IPS-18c (cell line): ENCODE data around the gene HLA-DMA.
A peak's percentile ranks its signal among the peaks of the same experiment; 100 is the strongest.

Experiments
- H3K4me3 ChIP-seq: 2 replicates; pipeline ENCODE4 v1.7.0; 2013; ENCODE audit warnings: low read depth, mild to moderate bottlenecking, low read length, moderate library complexity; ENCODE audit not compliant: insufficient read depth
- H3K9me3 ChIP-seq: one replicate; pipeline ENCODE4 v1.6.1; 2013; ENCODE audit warnings: mild to moderate bottlenecking, low read length, moderate library complexity; ENCODE audit not compliant: control insufficient read depth, insufficient read depth

HLA-DMA gene

DNA sequence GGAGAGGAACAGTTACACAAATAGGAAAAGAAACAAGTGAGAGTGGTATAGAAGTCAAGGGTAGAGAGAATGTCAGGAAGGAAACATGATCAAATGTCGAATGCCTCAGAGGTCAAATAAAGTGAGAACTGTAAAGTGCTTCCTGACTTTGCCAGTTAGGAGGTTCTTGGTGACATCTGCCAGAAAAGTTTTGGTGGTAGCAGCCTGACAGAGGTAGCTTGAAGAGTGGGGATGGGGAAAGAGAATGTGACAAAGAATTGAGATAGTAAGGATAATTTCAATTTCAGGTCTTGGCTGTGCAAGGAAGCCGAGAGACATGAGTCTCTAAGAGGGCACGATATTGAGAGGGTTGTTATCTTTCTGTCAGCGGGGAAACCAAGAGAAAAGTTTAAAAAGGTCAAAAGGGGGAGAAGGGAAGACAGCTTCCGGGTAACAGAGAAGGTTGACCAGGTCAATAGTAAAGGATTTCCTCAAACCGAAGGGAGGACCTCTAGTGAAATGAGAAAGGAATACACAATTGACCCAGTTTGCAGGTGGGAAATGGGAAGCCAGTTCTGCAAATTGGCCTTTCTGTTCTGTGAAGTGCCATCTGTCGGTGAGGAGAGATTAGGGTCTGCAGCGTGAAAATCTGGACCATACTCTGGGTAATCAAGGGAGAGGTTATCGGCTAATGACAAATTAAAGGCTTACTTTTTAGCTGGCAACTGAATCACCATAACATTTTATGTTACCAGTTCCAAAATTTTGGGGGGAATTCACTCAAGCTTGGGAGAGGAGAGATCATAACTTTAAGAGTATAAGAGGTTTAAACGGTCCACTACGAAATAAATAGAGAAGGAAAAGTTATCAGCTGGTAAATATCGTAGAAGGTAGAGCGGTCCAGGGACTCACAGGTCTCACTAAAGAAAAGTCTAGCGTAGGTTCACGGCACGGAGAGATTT lies 14.5 kb upstream of the HLA-DMA start:
- H3K4me3 ChIP-seq = peak overlapping the region; percentile 99
- H3K9me3 ChIP-seq = no peaks in the 10 kb centered on the region

DNA sequence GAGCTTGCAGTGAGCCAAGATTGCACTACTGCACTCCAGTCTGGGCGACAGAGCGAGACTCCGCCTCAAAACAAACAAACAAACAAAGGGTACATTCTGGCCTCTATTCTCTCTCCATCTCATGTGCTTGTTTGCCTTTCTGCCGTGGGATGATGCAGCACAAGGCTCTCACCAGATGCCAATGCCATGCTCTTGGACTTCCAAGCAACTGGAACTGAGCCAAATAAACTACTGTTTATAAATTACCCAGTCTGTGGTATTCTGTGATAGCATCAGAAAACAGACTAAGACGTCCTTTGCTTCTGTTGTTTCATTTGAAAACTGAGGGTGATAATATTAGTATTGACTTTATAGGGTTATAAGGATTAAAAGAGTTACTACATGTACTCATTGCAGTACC lies 11.9 kb upstream of the HLA-DMA start:
- Histone ChIP-seq H3K9me3 (no peaks in the 10 kb centered on the region), H3K4me3 (no peak overlapping the region)

DNA sequence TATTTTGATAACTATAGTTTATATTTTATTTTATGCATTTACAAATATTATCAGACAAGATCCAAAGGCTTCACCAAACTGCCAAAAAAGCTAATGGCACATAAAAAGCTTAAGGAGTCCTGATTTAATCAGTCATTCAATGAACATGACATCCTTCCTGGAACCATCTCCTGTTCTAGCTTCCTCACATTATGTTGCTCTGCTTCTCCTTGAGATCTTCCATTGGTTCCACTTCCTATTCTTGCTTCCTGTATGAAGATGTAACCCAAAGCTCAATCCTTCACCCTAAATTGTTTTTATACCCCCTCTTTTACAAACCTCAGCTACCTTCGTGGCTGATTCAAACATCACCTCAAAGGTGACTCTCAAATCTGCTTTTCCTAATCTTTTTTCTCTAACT lies 11.0 kb upstream of the HLA-DMA start:
- no peak overlapping the region for H3K4me3 ChIP-seq
- no peaks in the 10 kb centered on the region for H3K9me3 ChIP-seq

DNA sequence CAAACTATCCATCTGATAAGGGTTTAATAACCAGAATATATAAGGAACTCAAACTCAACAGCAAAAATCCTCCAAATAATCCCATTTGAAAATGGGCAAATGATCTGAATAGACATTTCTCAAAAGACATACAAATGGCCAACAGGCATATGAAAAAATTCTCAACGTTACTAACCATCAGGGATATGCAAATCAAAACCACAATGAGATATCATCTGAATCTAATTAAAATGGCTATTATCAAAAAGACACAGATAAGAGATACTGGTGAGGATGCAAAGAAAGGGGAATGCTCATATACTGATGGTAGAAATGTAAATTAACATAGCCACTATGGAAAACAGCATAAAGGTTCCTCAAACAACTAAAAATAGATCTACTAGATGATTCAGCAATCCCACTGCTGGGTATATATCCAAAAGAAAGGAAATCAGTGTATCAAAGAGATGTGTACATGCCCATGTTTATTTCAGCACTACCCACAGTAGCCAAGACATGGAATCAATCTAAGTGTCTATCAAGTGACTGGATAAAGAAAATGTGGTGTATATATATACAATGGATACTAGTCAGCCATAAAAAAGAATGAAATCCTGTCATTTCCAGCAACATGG lies 9.4 kb upstream of the HLA-DMA start:
- Histone ChIP-seq H3K4me3 (no peak overlapping the region), H3K9me3 (no peaks in the 10 kb centered on the region)

DNA sequence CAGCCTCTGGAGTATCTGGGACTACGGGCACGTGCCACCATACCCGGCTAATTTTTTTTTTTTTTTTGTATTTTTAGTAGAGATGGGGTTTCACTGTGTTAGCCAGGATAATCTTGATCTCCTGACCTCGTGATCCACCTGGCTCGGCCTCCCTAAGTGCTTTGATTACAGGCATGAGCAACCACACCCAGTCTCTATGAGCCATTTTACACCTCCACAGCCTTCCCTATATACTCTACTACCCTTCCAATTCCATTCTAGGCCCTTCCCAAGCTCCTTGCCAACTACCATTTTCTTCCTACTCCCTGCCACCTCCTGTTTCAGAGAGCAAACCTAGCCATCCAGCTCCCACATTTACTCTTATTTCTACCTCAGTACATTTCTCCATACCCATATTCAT lies 7.7 kb upstream of the HLA-DMA start:
- no peaks in the 10 kb centered on the region for H3K9me3 ChIP-seq
- no peak overlapping the region for H3K4me3 ChIP-seq

DNA sequence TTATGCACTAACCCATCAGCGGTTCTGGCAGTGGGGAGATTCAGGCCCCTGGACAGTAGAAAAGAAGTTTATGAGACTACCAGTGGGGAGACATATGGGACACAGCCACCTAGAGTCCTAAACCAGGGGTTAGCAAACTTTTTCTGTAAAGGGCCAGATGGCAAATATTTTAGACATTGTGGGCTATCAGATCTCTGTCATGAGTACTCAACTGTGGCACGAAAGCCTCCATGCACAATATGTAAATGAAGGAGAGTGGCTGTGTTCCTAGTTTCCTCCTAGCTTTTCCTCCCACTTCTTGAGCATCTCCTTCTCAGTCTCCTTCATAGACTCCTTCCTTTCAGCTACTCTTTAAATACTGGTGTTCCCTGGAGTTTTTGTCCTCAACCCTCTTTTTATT lies 3.3 kb upstream of the HLA-DMA start:
- no peaks in the 10 kb centered on the region for H3K9me3 ChIP-seq
- H3K4me3 ChIP-seq = no peak overlapping the region

DNA sequence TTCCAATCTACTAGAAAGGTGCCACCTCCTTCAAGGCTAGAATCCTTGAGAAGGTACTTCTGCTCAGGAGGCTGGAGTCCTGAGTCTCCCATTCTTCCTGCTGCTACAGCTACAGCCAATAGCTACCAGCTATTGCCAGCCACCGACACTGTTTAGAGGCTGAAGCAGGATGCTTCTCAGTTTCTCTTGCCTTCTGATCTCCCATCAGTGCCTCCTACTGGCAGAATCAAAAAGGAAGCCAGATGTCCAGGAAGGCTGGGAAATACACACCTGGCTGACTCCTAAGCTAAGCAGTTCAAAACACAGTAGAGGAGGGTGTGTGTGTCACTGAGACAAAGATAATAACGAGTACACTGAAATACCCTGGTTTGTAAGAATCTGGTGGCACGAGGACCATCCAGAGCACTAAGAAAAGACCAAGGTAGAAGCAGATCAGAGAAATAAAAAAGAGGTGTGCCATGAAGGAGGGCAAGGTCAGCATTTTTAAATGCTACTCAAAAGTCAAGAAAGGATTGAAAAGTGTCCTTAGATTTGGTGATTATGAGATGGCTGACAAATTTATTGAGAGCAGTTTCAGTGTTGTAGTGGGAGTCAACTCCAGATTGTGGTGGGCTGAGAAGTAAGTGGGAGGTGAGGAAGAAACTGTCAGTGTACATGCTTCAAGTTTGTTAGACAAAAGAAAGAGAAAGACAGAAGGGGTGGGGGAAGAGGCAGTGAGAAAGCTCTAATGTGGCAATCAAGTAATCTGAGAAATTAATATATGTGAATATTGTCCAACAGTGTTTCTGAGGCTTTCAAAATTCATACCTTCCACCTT lies 2.3 kb upstream of the HLA-DMA start:
- Histone ChIP-seq H3K4me3 (no peak overlapping the region), H3K9me3 (no peaks in the 10 kb centered on the region)

DNA sequence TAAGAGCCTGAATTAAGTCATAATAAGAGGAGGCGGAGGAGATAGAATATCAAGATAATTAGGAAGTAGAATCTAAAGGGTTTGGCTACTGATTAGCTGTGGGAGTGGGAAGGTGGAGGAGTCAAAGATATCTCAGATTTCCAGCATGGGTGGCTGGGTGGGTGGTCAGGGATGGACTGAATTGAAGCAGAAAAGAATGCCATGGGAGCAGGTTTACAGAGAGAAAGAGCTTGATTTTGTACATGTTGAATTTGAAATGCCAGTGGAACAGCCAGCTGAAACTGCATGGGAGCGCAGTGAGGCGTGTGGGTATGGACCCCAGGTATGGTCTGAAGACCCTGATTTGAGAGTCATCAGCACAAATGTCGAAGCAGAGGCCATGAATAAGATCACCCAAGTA lies 1.4 kb upstream of the HLA-DMA start:
- Histone ChIP-seq H3K4me3 (no peak overlapping the region), H3K9me3 (no peaks in the 10 kb centered on the region)

DNA sequence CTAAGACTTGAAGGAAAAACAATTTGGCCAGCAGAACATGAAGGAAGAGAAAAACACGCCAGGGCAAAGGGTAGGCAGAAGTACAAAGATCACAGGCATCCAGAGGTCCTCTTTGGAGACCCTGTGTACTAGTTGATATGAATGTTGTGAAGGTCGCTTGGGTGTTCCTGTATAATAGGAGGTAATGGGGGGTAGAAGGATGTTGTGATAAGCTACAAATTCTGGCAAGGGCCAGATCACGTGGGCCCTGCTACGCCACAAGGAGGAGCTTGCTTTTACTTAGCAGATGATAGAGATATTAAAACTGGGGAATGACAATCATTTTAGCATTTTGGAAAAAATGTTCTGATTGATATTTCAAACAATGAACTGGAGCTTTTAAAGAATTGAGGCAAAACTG lies 878 bp upstream of the HLA-DMA start:
- no peaks in the 10 kb centered on the region for H3K9me3 ChIP-seq
- no peak overlapping the region for H3K4me3 ChIP-seq

DNA sequence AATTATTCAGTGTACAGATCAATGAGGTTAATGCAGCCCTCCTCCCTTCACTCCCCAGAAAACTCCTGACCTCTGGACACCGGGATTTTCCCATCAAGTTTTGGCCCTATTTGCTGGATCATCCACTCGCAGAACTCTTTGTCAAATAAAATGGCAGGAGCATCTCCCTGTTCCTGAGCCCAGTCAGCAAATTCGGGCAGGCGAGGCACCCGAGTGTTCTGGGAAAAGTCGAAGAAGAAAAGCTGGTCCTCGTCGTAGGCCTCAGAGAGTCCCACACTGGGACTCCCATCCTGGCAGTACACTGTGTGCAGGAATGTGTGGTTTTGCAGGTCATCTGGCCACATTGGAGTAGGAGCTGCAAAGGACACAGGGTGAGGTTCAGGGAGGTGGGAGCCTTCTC lies 2.4 kb downstream of the HLA-DMA start:
- Histone ChIP-seq H3K9me3 (no peaks in the 10 kb centered on the region), H3K4me3 (no peak overlapping the region)

DNA sequence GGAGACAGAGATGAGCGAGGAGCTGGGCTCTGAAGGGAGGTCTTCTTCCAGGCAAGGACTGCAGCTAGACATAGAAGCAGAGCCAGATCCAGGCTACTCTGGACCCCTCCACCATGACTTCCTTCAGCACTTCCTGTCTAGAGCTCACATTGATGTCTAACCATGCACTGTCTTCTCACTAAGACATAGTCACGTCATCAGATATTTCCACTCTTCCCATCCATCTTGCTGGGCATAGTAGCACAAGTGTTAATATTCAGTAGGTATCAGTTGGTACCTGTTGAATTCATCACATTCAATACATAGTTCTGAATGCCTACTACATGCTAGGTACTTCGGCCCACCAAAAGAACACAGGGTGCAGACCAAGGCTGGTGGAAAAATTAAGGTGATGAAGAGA lies 2.9 kb downstream of the HLA-DMA start:
- no peaks in the 10 kb centered on the region for H3K9me3 ChIP-seq
- no peak overlapping the region for H3K4me3 ChIP-seq

DNA sequence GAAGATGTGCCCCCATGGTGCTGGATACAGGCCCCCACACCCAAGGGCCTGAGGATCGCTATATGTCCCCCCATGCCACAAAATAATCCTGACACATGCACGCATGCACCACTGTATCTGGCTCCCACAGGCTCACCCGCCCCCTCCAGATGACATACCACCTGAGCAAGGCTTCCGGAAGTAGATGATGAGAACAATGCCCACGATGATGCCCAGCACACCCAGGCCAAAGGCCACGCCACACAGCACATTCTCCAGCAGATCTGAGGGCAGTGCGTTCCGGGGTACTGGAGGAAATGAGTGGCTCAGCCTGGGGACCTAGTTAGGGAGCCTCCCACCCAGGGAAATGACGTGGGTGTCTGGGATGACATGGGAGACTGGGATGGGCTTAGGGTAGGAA lies 3.8 kb downstream of the HLA-DMA start:
- Histone ChIP-seq H3K9me3 (no peaks in the 10 kb centered on the region), H3K4me3 (no peak overlapping the region)

DNA sequence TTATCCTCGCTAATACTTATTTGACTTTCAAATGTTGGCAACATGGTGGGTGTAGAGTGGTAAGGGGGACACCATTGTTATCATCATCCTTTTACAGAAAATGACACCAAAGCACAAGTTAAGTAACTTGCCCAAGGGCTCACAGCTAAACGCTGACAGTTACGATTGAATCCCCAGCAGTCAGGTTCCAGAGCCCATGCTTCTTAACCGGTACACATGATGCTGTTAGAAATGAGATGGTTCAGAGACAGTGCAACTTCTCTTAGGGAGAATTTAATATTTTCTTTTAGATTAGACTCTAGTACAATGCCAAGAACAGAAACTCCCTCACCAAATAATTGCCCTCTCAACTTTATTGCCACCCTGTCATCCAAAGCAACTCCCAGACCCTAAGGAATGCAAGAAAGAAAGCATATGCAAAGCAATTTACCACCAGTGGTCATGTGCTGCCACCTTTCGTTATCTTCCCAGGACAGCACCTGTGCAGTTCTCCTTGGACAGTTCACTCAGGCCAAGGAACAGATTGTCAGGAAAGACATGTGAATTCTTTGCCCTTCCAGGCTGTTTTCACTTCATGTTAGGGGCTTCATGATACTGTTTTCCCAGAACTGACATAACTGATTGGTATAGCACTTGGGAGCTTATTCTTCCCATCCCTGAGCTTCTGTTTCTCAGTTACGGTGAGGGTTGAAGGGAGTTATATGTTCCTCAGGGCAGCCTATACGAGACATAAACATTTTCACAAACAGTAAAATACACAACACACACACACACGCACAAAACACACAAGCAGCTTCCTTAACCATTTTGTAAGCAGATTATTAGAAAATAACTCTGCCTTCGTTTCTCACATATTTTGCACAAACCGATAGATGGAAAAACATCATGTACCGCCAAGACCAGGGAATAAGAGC lies 5.1 kb downstream of the HLA-DMA start:
- Histone ChIP-seq H3K9me3 (no peaks in the 10 kb centered on the region), H3K4me3 (no peak overlapping the region)

DNA sequence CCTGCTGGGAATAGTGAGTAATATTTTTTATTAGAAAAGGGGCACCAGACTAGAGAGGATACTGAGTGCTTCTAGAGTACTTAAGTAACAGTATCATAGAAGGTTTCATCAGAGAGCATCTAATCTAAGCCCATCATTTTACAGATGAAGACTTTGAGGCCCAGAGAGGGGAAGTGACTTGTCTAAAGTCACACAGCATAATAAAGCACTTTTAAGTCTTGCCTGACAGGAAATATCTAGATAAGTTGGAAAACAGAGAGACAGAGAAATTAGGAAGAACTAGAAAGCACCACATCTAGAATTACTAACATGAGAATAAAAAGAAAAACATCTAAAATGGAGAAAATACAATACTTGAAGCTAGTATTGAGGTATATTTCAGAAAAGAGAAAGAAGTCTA lies 6.0 kb downstream of the HLA-DMA start:
- Histone ChIP-seq H3K9me3 (no peaks in the 10 kb centered on the region), H3K4me3 (no peak overlapping the region)

DNA sequence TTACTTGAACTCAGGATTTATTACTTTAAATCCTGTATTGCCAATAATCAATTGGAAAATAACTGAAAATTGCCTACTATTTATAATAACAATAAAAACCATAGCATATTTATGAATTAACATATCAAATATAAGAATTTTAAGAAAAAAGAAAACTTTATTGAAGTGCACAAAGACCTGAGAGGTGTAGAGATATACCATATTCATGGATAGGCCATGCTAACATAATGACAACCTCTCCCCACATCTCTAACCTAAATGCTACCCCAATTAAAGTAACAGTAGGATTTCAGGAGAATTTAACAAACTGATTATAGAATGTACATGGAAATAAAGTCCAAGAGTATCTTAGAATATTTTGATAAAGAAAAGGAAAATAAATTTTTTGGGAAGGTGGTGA lies 6.9 kb downstream of the HLA-DMA start:
- H3K4me3 ChIP-seq = no peak overlapping the region
- no peaks in the 10 kb centered on the region for H3K9me3 ChIP-seq

DNA sequence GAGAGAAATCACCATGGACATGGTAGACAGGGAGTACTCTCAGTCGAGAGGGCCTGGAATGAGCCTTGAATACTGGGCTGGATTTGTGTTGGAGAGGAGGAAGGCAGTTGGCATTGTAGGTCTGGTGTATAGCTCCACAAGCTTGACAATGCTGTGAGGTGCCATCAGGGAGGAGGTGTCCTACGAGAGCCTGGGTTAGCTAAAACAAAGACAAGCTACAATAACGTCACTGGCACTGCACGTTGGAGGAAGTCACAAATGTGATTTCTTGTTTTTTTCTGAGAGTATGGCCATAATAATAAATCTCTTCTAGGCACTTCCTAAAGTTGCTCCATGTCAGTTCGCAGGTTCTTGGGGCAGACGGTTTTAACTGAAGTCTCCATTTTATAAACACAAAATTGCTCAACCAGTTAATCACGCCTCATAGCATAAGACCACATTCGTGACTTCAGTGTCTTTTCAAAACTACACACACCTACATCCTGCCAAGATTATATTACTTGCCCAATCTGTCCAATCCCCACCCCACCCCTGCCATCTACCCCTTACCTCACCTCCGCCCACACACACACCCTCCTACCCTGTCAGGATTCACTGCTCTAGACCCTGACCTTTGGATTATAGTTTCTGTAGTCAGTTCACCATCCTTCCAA lies 7.7 kb downstream of the HLA-DMA start:
- Histone ChIP-seq H3K9me3 (no peaks in the 10 kb centered on the region), H3K4me3 (no peak overlapping the region)
